ENCODE measurements around the gene MPRIP. TPM values are rescaled to one million over a fixed set of nuclear protein-coding genes. Genes with fewer than 3 reads are reported as not detected.

The MPRIP gene
- 147 and 154 TPM in 2 replicates for total RNA-seq

GRCh38 chr17:17042384-17042736 lies at the start of gene MPRIP:
TSS of gene MPRIP (plus strand) at chr17:17042457. CDS start at chr17:17042849, 392 bp downstream.

GRCh38 chr17:17206124-17206912 lies 164.1 kb downstream of the MPRIP start, which contains the start of gene PLD6:
TSS of gene PLD6 (minus strand) at chr17:17206333. CDS start at chr17:17206286, 47 bp downstream.

GRCh38 chr17:17237026-17237799 lies 195.0 kb downstream of the MPRIP start, which contains the start of gene FLCN:
TSS of gene FLCN (minus strand) at chr17:17237168. CDS start at chr17:17228137, 9,031 bp downstream.

Small RNA genes lying within 50 kb of the gene (small RNA-seq; reads per million reads assigned to genes)
- not detected for gene RNU6-767P

Other genes with a start within 250 kb of the MPRIP start
- gene TNFRSF13B, start 70.3 kb upstream of the MPRIP start, total RNA-seq, result not detected in 2 replicates
- 2.1 and 2.4 TPM in 2 replicates for gene PLD6, start 163.9 kb downstream of the MPRIP start, total RNA-seq
- gene FLCN, start 194.7 kb downstream of the MPRIP start, total RNA-seq, result 42.1 and 46.1 TPM in 2 replicates
- 106 and 126 TPM in 2 replicates for gene COPS3, start 238.8 kb downstream of the MPRIP start, total RNA-seq

Measured in thoracic aorta endothelial cell (primary cell).